Middle frontal gyrus (tissue), 1 donor: ENCODE results near the gene ICA1.
"Not testable (repeated sequence)": the region's sequence is repeated elsewhere in the genome, so short reads cannot be mapped to it uniquely, and the experiment has no call there.

Experiments used
- DNase-seq: peaks from one replicate; pipeline ENCODE4 v3.0.0-alpha.2; 2015; ENCODE audit warnings: low spot score; ENCODE audit errors: extremely low spot score

Gene ICA1

GRCh38 chr7:8105449-8106095 lies 156.4 kb downstream of the ICA1 start:
- no peak for DNase-seq

- no peak for DNase-seq
Observed at GRCh38 chr7:8103282-8103681, 158.7 kb downstream of the ICA1 start.

GRCh38 chr7:8101292-8101691 lies 160.7 kb downstream of the ICA1 start:
- DNase-seq: not testable (repeated sequence)

GRCh38 chr7:8094164-8095140 lies 167.5 kb downstream of the ICA1 start:
- DNase-seq: no peak

GRCh38 chr7:8092140-8092539 lies 169.8 kb downstream of the ICA1 start:
- DNase-seq: no peak

GRCh38 chr7:8089036-8089780 lies 172.8 kb downstream of the ICA1 start:
- DNase-seq: no peak

- no peak for DNase-seq
Observed at GRCh38 chr7:8086239-8086638, 175.7 kb downstream of the ICA1 start.

GRCh38 chr7:8085420-8085819 lies 176.5 kb downstream of the ICA1 start:
- no peak for DNase-seq

GRCh38 chr7:8084836-8085235 lies 177.1 kb downstream of the ICA1 start:
- no peak for DNase-seq

- no peak for DNase-seq
Observed at GRCh38 chr7:8082762-8083161, 179.2 kb downstream of the ICA1 start.

GRCh38 chr7:8078418-8078817 lies 183.5 kb downstream of the ICA1 start:
- no peak for DNase-seq

- no peak for DNase-seq
Observed at GRCh38 chr7:8070451-8071180, 191.4 kb downstream of the ICA1 start.

- DNase-seq: no peak
Observed at GRCh38 chr7:8068892-8069686, 192.9 kb downstream of the ICA1 start.

- no peak for DNase-seq
Observed at GRCh38 chr7:8065356-8065813, 196.6 kb downstream of the ICA1 start.

- no peak for DNase-seq
Observed at GRCh38 chr7:8064828-8065227, 197.1 kb downstream of the ICA1 start.

- DNase-seq: no peak
Observed at GRCh38 chr7:8063706-8064297, 198.2 kb downstream of the ICA1 start.

- not testable (repeated sequence) for DNase-seq
Observed at GRCh38 chr7:8063300-8063699, 198.7 kb downstream of the ICA1 start.
